ENCODE results near the gene GAK. TPM values are rescaled to one million over a fixed set of nuclear protein-coding genes. Genes with fewer than 3 reads are reported as not detected.

Gene GAK
- total and polyA plus RNA-seq, 2 of the 4 experiments (the other 2 are of a cell fraction): 45.1 to 133 TPM

GRCh38 chr4:871484-871883, 60.6 kb downstream of the GAK start:
- Histone ChIP-seq H3K18ac (ENCODE audit: low read depth, low read length) (no peak overlapping the region), H3K9me1 (ENCODE audit: insufficient read depth, low read length) (peaks cover 14% of the 10 kb centered on the region), H2BK120ac (ENCODE audit: low read depth, low read length) (no peak overlapping the region), H3K36me3 (ENCODE audit: control insufficient read depth, insufficient read depth, low read length) (peaks cover 67% of the 10 kb centered on the region), H3K27ac (ENCODE audit: insufficient read depth, low read length) (no peak overlapping the region), H3K9ac (ENCODE audit: low read depth, low read length) (no peak overlapping the region), H2BK15ac (ENCODE audit: low read depth, low read length) (no peak overlapping the region), H4K91ac (ENCODE audit: insufficient read depth, low read depth, low read length) (no peak overlapping the region), H3K79me1 (ENCODE audit: low read depth in 1 of 2, low read length in 2 of 2) (peaks cover 0 to 13% of the 10 kb centered on the region in 2 experiments; a peak in 2 of 4 replicates), H3K23ac (ENCODE audit: low read depth, low read length) (no peak overlapping the region), H4K20me1 (ENCODE audit: insufficient read depth, low read length) (peaks cover 15% of the 10 kb centered on the region), H3K4me3 (ENCODE audit: insufficient read depth, low read depth, low read length) (no peak overlapping the region), H4K8ac (ENCODE audit: low read depth in 2 of 2, low read length in 2 of 2) (no peak overlapping the region), H3K4me1 (ENCODE audit: control insufficient read depth, insufficient read depth, low read length) (no peaks in the 10 kb centered on the region), H4K5ac (ENCODE audit: low read depth, low read length) (no peak overlapping the region), H2BK5ac (ENCODE audit: low read depth, low read length, poor library complexity, severe bottlenecking) (no peak overlapping the region), H3K27me3 (ENCODE audit: control insufficient read depth, insufficient read depth, low read length) (no peaks in the 10 kb centered on the region), H2AFZ (replicated peaks; ENCODE audit: low read length, poor library complexity) (no peak overlapping the region), H2AK5ac (ENCODE audit: low read depth, low read length) (no peak overlapping the region), H3K14ac (replicated peaks; ENCODE audit: low read depth, low read length) (no peak overlapping the region), H3K4me2 (ENCODE audit: low read depth, low read length) (no peak overlapping the region), H2BK20ac (ENCODE audit: low read depth, low read length) (no peak overlapping the region), H2AK9ac (replicated peaks; ENCODE audit: low read depth, low read length, poor library complexity) (no peak overlapping the region), H3K4ac (ENCODE audit: low read depth, low read length) (no peak overlapping the region), H3K56ac (ENCODE audit: extremely low read depth, insufficient read depth, low read length) (no peak overlapping the region), H3K9me3 (ENCODE audit: control insufficient read depth, insufficient read depth, low read length) (no peaks in the 10 kb centered on the region)
- intact Hi-C loops (cut with micrococcal nuclease) (no loop called here), dilution Hi-C loops (cut with HindIII; ENCODE audit: low sequenced_read_pairs, unreplicated experiment) (no loop called here), in situ Hi-C loops (cut with MboI; ENCODE audit: low sequenced_read_pairs) (no loop called here)
- WGBS, 2 experiments (ENCODE audit: extremely low coverage in 2 of 2, insufficient read length in 1 of 2): no CpG with 5 or more reads among the region's 9 CpGs
- DNase-seq (no peak), ATAC-seq (ENCODE audit: low read depth) (no peak)
- ChIA-PET POLR2A (ENCODE audit: unreplicated experiment) (no interaction called here), CTCF (no interaction called here)
- no TSS peak for BruUV-seq (replicated peaks)
- TF ChIP-seq POLR2A (IDR thresholded peaks at IDR 0.05; ENCODE audit: low read depth, low read length): no peak
- no peak for TF ChIP-seq RFX5 (IDR thresholded peaks at IDR 0.05; ENCODE audit: low read depth, low read length)
- TF ChIP-seq RCOR1 (IDR thresholded peaks at IDR 0.05; ENCODE audit: insufficient replicate concordance, low read length): no peak
- TF ChIP-seq MXI1 (IDR thresholded peaks at IDR 0.05; ENCODE audit: borderline replicate concordance, low read depth, low read length): no peak
- TF ChIP-seq BHLHE40 (IDR thresholded peaks at IDR 0.05; ENCODE audit: low read depth, low read length): no peak

All from IMR-90 (cell line).